WERI-Rb-1 (cell line): ENCODE data around the gene LOXL4.

Experiments
- DNase-seq: peaks from one replicate; pipeline ENCODE4 v3.0.0-alpha.2; 2020
- H3K27ac ChIP-seq: fragments of 250-450 bp; sonication (Bioruptor Pico); 2 replicates; pipeline ENCODE4 v1.5.1; 2020; ENCODE audit warnings: mild to moderate bottlenecking, moderate library complexity
- H3K27me3 ChIP-seq: fragments of 250-450 bp; sonication (Bioruptor Pico); 2 replicates; pipeline ENCODE4 v1.5.1; 2021; ENCODE audit warnings: mild to moderate bottlenecking, low read depth, moderate library complexity; ENCODE audit not compliant: insufficient read depth, severe bottlenecking
- H3K36me3 ChIP-seq: fragments of 250-450 bp; sonication (Bioruptor Pico); 2 replicates; pipeline ENCODE4 v1.5.1; 2020; ENCODE audit warnings: mild to moderate bottlenecking, moderate library complexity
- H3K4me3 ChIP-seq: 2 replicates; pipeline ENCODE4 v1.5.1; 2011; ENCODE audit warnings: low read depth, mild to moderate bottlenecking, control low read depth, low read length
- H3K9me3 ChIP-seq: fragments of 250-450 bp; sonication (Bioruptor Pico); 2 replicates; pipeline ENCODE4 v1.5.1; 2021; ENCODE audit warnings: mild to moderate bottlenecking, moderate library complexity; ENCODE audit not compliant: severe bottlenecking
- TF ChIP-seq, protein P1 (sequence below): IDR thresholded peaks from 2 replicates; pipeline ENCODE4 v1.5.1; 2011; ENCODE audit warnings: low read depth, mild to moderate bottlenecking, control low read depth, inconsistent platforms, low read length

The LOXL4 gene

GRCh38 chr10:98267894-98268693 is at the start of gene LOXL4:
LOXL4 (minus strand) TSS chr10:98268194; CDS start chr10:98263019, 5,175 bp downstream.
- Histone ChIP-seq H3K27me3 (no peaks in the 10 kb centered on the region), H3K4me3 (peak within 1 kb of the TSS; percentile 64), H3K27ac (peak within 1 kb of the TSS; percentile 98), H3K36me3 (peaks cover 15% of the 10 kb centered on the region), H3K9me3 (no peaks in the 10 kb centered on the region)
- TF ChIP-seq, protein P1, sequence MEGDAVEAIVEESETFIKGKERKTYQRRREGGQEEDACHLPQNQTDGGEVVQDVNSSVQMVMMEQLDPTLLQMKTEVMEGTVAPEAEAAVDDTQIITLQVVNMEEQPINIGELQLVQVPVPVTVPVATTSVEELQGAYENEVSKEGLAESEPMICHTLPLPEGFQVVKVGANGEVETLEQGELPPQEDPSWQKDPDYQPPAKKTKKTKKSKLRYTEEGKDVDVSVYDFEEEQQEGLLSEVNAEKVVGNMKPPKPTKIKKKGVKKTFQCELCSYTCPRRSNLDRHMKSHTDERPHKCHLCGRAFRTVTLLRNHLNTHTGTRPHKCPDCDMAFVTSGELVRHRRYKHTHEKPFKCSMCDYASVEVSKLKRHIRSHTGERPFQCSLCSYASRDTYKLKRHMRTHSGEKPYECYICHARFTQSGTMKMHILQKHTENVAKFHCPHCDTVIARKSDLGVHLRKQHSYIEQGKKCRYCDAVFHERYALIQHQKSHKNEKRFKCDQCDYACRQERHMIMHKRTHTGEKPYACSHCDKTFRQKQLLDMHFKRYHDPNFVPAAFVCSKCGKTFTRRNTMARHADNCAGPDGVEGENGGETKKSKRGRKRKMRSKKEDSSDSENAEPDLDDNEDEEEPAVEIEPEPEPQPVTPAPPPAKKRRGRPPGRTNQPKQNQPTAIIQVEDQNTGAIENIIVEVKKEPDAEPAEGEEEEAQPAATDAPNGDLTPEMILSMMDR: no peak
- peak; percentile 78 for DNase-seq

- no peaks in the 10 kb centered on the region for H3K27me3 ChIP-seq
- H3K36me3 ChIP-seq: no peaks in the 10 kb centered on the region
- H3K27ac ChIP-seq: no peak overlapping the region
- no peaks in the 10 kb centered on the region for H3K9me3 ChIP-seq
- TF ChIP-seq, protein P1: no peak
- DNase-seq: no peak
- no peak overlapping the region for H3K4me3 ChIP-seq
These were observed 48.7 kb upstream of the LOXL4 start for GRCh38 chr10:98316661-98317060.

- DNase-seq: no peak
- H3K27me3 ChIP-seq: no peaks in the 10 kb centered on the region
- no peaks in the 10 kb centered on the region for H3K9me3 ChIP-seq
- no peaks in the 10 kb centered on the region for H3K36me3 ChIP-seq
- H3K27ac ChIP-seq: no peak overlapping the region
- TF ChIP-seq, protein P1: no peak
- no peak overlapping the region for H3K4me3 ChIP-seq
These were observed 48.2 kb upstream of the LOXL4 start for GRCh38 chr10:98316170-98316569.

DNA sequence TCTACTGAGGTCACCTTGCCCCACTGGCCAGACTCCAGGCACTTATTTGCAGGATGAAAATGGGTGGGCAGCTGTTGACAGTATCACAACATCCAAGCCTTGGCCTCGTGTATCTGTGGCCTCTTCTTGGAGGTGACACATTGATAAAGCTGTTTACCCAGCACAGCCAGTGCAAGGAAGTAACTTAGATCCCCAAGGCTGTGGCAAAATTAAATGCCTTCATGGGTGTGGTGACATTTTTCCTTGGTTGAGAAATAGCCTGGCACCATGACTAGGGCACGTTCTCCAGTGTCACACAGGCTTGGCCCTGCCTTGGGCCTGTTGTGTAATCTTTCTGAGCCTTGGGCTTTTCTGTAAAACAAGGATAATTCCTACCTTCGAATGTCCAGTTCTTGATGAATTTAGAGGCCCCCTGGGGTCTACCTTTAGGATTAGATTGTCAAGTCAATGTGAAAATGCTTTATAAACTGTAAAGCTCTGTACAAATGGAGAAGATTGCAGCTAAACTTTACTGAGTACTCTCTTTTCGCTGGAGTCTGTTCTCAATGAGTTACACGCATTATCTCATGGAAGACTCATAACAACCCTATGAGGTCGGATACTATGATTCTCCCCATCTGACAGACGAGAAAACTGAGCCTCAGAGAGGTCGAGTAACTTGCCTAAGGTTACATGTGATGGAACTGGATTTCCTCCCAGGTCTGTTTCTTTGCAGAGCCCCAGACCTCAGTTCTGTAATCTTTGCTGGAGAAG is 46.7 kb upstream of the LOXL4 start:
- Histone ChIP-seq H3K4me3 (no peak overlapping the region), H3K27ac (no peak overlapping the region), H3K27me3 (no peaks in the 10 kb centered on the region), H3K9me3 (no peaks in the 10 kb centered on the region), H3K36me3 (no peaks in the 10 kb centered on the region)
- TF ChIP-seq, protein P1: no peak
- no peak for DNase-seq

GRCh38 chr10:98313598-98313997 is 45.6 kb upstream of the LOXL4 start:
- Histone ChIP-seq H3K36me3 (no peaks in the 10 kb centered on the region), H3K27ac (no peak overlapping the region)
- DNase-seq: no peak

More at GRCh38 chr10:98313598-98313997, 45.6 kb upstream of the LOXL4 start:
- Histone ChIP-seq H3K4me3 (no peak overlapping the region), H3K9me3 (no peaks in the 10 kb centered on the region), H3K27me3 (no peaks in the 10 kb centered on the region)
- TF ChIP-seq, protein P1: no peak
